Right lobe of liver (tissue), 4 donors: ENCODE measurements around the gene KCNN3.
"Not testable (repeated sequence)": the region's sequence is repeated elsewhere in the genome, so short reads cannot be mapped to it uniquely, and the experiment has no call there.

Source experiments
- POLR2A ChIP-seq: fragments of 450-650 bp; IDR thresholded peaks from one replicate; pipeline ENCODE4 v1.6.1; 2017; ENCODE audit warnings: antibody characterized with exemption, mild to moderate bottlenecking
- TF ChIP-seq, protein P1 (sequence below), 4 donors: fragments of 200-600 bp in 3 of 4; fragments of 450-650 bp in 1 of 4; IDR thresholded peaks; one replicate each; pipeline versions ENCODE4 v1.5.1 to v1.8.0; 2016 to 2022; ENCODE audit warnings: antibody characterized with exemption in 4 of 4, mild to moderate bottlenecking in 2 of 4
- donor health status: DM: no; HTN: no; CAD: no.
- donor health status: DM: no; HTN: no; CAD: no.
- donor health status: DM: no; HTN: yes; CAD: no.

DNA sequence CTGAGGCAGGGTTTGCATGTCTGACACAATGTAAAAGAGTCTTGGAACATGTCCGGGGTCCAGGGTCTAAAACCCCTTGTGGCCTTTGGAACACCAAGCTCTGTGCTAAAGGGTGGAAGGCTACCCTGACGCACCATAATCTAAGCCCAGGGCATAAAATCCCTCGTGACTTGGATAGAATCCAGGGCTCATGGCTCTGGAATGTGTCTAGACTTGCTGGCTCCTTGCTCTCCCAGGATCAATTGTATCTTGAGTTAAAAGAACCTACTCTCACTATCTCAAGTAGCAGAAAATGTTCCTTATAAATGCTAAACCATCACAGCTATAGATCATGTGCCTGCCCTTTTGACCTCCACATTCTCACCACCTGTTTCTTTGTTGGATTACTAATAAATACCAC is 38.0 kb upstream of the KCNN3 start:
- TF ChIP-seq, protein P1, sequence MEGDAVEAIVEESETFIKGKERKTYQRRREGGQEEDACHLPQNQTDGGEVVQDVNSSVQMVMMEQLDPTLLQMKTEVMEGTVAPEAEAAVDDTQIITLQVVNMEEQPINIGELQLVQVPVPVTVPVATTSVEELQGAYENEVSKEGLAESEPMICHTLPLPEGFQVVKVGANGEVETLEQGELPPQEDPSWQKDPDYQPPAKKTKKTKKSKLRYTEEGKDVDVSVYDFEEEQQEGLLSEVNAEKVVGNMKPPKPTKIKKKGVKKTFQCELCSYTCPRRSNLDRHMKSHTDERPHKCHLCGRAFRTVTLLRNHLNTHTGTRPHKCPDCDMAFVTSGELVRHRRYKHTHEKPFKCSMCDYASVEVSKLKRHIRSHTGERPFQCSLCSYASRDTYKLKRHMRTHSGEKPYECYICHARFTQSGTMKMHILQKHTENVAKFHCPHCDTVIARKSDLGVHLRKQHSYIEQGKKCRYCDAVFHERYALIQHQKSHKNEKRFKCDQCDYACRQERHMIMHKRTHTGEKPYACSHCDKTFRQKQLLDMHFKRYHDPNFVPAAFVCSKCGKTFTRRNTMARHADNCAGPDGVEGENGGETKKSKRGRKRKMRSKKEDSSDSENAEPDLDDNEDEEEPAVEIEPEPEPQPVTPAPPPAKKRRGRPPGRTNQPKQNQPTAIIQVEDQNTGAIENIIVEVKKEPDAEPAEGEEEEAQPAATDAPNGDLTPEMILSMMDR (IDR thresholded peaks at IDR 0.05): not testable (repeated sequence)
- not testable (repeated sequence) for TF ChIP-seq POLR2A
